Left ventricle myocardium inferior (tissue), 1 donor: ENCODE measurements around the gene ZFHX3. TPM values are rescaled to one million over a fixed set of nuclear protein-coding genes. Genes with fewer than 3 reads are reported as not detected.

Experiments used
- DNase-seq: peaks from one replicate; pipeline ENCODE4 v3.0.0-alpha.2; 2020
- H3K27ac ChIP-seq: fragments of 200-600 bp; replicated peaks from 2 replicates; pipeline ENCODE4 v1.8.0; 2021
- H3K27me3 ChIP-seq: fragments of 200-600 bp; 2 replicates; pipeline ENCODE4 v1.8.0; 2021; ENCODE audit warnings: low read depth
- H3K36me3 ChIP-seq: fragments of 200-600 bp; 2 replicates; pipeline ENCODE4 v1.8.0; 2021
- H3K4me1 ChIP-seq: fragments of 200-600 bp; 2 replicates; pipeline ENCODE4 v1.8.0; 2021
- H3K4me3 ChIP-seq: fragments of 200-600 bp; 2 replicates; pipeline ENCODE4 v1.8.0; 2021; ENCODE audit warnings: mild to moderate bottlenecking, moderate library complexity
- H3K9me3 ChIP-seq: fragments of 200-600 bp; replicated peaks from 2 replicates; pipeline ENCODE4 v1.8.0; 2021
- intact Hi-C: fragments of 100-400 bp; cut with micrococcal nuclease; formaldehyde crosslinking; loops from one replicate; pipeline ENCODE4 v1.11.0; 2022
- total RNA-seq: library from RNA; stranded (reverse); fragmentation: NEBNext Ultra II Directional; extraction: Animal tissue kit (Norgen Biotek cat#: 25700); gene quantifications from one replicate; pipeline ENCODE4 v1.2.1, GENCODE V29; 2021
- TF ChIP-seq, protein P1 (sequence below): fragments of 200-600 bp; IDR thresholded peaks from 2 replicates; pipeline ENCODE4 v1.8.0; 2021; ENCODE audit warnings: antibody characterized with exemption, mild to moderate bottlenecking, borderline replicate concordance
- donor health status: DM: no; HTN: yes; CAD: no; lungs with severe emphysema.

Gene ZFHX3
- total RNA-seq, 1 donor from 2014 or later: 9.6 TPM

DNA sequence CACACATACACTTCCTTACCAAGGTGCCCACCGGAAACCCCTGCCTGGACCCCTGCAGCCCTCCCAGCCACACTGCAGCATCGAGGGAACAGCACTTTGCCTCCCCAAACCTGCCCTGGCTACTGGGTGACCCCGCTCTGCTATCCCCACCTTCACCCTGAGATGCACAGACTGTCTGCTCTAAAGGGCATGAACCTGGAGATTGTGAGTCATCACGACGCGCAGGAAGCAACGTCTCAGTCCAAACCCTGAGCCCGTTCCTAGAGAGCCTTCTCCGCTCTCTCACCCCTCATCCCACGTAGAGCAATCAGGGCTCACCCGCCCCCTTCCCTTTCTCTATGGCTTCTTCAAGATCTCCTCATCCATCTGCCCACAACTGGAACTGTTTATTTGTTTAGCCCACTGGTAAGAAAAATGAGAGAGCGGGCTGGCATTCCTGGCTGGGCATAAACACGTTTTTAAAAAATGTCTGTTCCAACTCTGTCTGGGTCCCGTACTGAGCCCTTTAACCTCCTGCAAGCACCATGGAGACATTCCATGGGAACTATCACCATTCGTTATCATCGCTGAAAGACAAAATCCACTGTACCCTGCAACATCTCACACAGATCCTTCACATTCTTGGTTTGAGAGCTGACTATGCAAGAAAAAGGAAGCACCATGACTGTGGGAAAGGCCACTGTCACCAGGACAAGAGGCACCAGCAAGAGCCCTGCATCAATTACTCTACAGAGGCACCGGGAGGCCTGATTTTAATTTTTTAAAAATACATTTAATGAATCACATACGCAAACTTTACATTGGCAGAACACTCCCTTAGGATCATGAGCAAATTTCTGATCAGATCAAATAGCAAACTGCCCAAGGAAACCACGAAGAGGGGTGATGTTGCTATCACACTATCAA, 28.2 kb downstream of the ZFHX3 start:
- peaks cover 81% of the 10 kb centered on the region for H3K4me1 ChIP-seq

DNA sequence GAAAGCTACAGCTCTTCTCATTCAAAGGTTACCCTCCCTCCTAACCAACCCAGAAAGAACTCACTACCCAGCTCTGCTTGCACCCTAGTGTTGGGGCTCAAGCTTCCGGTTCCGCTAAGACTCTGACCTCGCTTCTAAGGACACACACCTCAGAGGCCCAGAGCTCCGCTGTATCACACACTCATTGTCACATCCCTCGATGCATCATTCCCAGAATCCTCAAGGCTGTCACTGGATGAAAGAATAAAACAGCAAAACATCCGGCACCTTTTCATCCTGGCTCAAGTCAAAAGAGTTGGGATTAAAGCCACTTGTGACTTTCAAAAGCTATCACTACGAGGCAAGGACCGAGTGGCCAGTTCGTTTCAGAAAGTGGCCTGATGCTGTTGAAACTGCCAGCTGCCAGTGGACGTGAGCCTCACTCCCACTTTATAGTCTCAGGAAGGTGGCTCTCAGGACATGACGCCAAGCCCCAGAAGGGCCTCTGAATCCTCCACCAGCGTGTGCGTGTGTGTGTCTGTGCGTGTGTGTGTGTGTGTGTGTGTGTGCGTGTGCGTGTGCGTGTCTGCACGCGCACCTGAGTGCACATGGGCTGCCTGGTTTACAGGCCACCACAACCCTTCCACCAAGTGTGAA, 29.0 kb downstream of the ZFHX3 start:
- Histone ChIP-seq H3K36me3 (no peaks in the 10 kb centered on the region), H3K4me3 (no peak overlapping the region), H3K4me1 (peaks cover 73% of the 10 kb centered on the region), H3K27me3 (no peaks in the 10 kb centered on the region), H3K9me3 (no peaks in the 10 kb centered on the region), H3K27ac (peak overlapping the region; percentile 75)
- intact Hi-C loops: no loop called here
- no peak for DNase-seq
- TF ChIP-seq, protein P1, sequence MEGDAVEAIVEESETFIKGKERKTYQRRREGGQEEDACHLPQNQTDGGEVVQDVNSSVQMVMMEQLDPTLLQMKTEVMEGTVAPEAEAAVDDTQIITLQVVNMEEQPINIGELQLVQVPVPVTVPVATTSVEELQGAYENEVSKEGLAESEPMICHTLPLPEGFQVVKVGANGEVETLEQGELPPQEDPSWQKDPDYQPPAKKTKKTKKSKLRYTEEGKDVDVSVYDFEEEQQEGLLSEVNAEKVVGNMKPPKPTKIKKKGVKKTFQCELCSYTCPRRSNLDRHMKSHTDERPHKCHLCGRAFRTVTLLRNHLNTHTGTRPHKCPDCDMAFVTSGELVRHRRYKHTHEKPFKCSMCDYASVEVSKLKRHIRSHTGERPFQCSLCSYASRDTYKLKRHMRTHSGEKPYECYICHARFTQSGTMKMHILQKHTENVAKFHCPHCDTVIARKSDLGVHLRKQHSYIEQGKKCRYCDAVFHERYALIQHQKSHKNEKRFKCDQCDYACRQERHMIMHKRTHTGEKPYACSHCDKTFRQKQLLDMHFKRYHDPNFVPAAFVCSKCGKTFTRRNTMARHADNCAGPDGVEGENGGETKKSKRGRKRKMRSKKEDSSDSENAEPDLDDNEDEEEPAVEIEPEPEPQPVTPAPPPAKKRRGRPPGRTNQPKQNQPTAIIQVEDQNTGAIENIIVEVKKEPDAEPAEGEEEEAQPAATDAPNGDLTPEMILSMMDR: no peak

More for the DNA sequence above, 28.2 kb downstream of the ZFHX3 start:
- DNase-seq: no peak
- Histone ChIP-seq H3K4me3 (peak overlapping the region; percentile 11), H3K27ac (peak overlapping the region; percentile 75), H3K36me3 (no peaks in the 10 kb centered on the region), H3K27me3 (no peaks in the 10 kb centered on the region), H3K9me3 (no peaks in the 10 kb centered on the region)
- TF ChIP-seq, protein P1: no peak
- intact Hi-C loops: no loop called here

DNA sequence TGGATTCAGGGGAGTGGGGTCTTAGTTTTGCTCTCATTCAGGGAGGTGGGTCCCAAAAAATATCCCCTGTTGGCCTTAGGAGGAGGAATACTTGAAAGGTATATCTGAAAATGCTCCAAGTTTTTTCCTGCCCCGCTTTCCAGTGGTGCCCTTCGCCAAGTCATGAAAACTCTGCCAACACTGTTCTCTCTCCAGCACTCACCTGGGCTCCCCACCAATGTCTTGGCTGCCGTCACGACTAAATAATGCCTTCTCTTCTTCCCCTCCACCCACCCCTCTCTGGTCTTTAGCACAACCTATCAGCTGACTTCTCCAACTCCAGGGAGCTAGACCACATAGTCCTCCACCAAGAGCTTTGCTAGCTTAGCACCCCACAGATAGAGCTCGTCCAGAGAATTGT, 30.6 kb downstream of the ZFHX3 start:
- intact Hi-C loops: no loop called here
- no peaks in the 10 kb centered on the region for H3K27me3 ChIP-seq
- no peak overlapping the region for H3K27ac ChIP-seq
- no peak for DNase-seq
- no peaks in the 10 kb centered on the region for H3K9me3 ChIP-seq
- no peak overlapping the region for H3K4me3 ChIP-seq
- H3K4me1 ChIP-seq: peaks cover 67% of the 10 kb centered on the region
- TF ChIP-seq, protein P1: no peak
- H3K36me3 ChIP-seq: no peaks in the 10 kb centered on the region

GRCh38 chr16:73016488-73016830, 31.5 kb downstream of the ZFHX3 start:
- no peaks in the 10 kb centered on the region for H3K9me3 ChIP-seq
- H3K4me3 ChIP-seq: no peak overlapping the region
- H3K36me3 ChIP-seq: no peaks in the 10 kb centered on the region
- intact Hi-C loops: no loop called here
- no peak overlapping the region for H3K27ac ChIP-seq
- H3K27me3 ChIP-seq: no peaks in the 10 kb centered on the region
- peaks cover 69% of the 10 kb centered on the region for H3K4me1 ChIP-seq
- TF ChIP-seq, protein P1: no peak
- DNase-seq: no peak

GRCh38 chr16:73015612-73016487, 32.1 kb downstream of the ZFHX3 start:
- intact Hi-C loops: no loop called here
- no peak overlapping the region for H3K4me3 ChIP-seq
- H3K27me3 ChIP-seq: no peaks in the 10 kb centered on the region
- H3K9me3 ChIP-seq: no peaks in the 10 kb centered on the region
- H3K4me1 ChIP-seq: peaks cover 71% of the 10 kb centered on the region
- no peak for DNase-seq
- TF ChIP-seq, protein P1: no peak
- no peak overlapping the region for H3K27ac ChIP-seq
- no peaks in the 10 kb centered on the region for H3K36me3 ChIP-seq
